ENCODE data around the gene CT45A3.
"Not testable (repeated sequence)": the region's sequence is repeated elsewhere in the genome, so short reads cannot be mapped to it uniquely, and the experiment has no call there.

CT45A3 gene

GRCh38 chrX:135768091-135768490 is at the start of gene CT45A3:
CT45A3 (minus strand) TSS chrX:135768191; CDS start chrX:135764444, 3,747 bp downstream.
- not testable (repeated sequence) for DNase-seq

- DNase-seq: not testable (repeated sequence)
Observed at GRCh38 chrX:135802687-135803086, 34.7 kb upstream of the CT45A3 start, which contains the start of gene CT45A6. CT45A6 (minus strand) TSS chrX:135802787; CDS start chrX:135798993, 3,794 bp downstream.

- DNase-seq: not testable (repeated sequence)
Observed at GRCh38 chrX:135785403-135785802, 17.4 kb upstream of the CT45A3 start, which contains the start of gene CT45A5. CT45A5 (minus strand) TSS chrX:135785503; CDS start chrX:135781729, 3,774 bp downstream.

DNA sequence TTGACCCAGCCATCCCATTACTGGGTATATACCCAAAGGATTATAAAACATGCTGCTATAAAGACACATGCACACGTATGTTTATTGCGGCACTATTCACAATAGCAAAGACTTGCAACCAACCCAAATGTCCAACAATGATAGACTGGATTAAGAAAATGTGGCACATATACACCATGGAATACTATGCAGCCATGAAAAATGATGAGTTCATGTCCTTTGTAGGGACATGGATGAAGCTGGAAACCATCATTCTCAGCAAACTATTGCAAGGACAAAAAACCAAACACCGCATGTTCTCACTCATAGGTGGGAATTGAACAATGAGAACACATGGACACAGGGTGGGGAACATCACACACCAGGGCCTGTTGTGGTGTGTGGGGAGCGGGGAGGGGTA is 23.3 kb downstream of the CT45A3 start:
- not testable (repeated sequence) for DNase-seq

GRCh38 chrX:135741192-135741715 is 26.7 kb downstream of the CT45A3 start:
- no peak for DNase-seq

- peak; percentile 70 to 71 for DNase-seq
Observed at GRCh38 chrX:135740681-135741149, 27.3 kb downstream of the CT45A3 start.

GRCh38 chrX:135737366-135738071 is 30.5 kb downstream of the CT45A3 start:
- no peak for DNase-seq

GRCh38 chrX:135734666-135735065 is 33.3 kb downstream of the CT45A3 start:
- DNase-seq: not testable (repeated sequence)

GRCh38 chrX:135713795-135714194 is 54.2 kb downstream of the CT45A3 start:
- DNase-seq: no peak

- DNase-seq: peak; percentile 62 to 65
Observed at GRCh38 chrX:135713183-135713689, 54.8 kb downstream of the CT45A3 start, which contains the start of gene CT45A1. CT45A1 (plus strand) TSS chrX:135713639; CDS start chrX:135718941, 5,302 bp downstream.
